HG02588 (cell line): ENCODE results near the gene TRAK1.
"Not testable (repeated sequence)": the region's sequence is repeated elsewhere in the genome, so short reads cannot be mapped to it uniquely, and the experiment has no call there.

Experiments used
- ATAC-seq: cut with Tn5 transposase; IDR thresholded peaks from one replicate; pipeline ENCODE4 v1.9.1; 2021; ENCODE audit warnings: mild to moderate bottlenecking, moderate library complexity; ENCODE audit not compliant: unreplicated experiment

The TRAK1 gene

DNA sequence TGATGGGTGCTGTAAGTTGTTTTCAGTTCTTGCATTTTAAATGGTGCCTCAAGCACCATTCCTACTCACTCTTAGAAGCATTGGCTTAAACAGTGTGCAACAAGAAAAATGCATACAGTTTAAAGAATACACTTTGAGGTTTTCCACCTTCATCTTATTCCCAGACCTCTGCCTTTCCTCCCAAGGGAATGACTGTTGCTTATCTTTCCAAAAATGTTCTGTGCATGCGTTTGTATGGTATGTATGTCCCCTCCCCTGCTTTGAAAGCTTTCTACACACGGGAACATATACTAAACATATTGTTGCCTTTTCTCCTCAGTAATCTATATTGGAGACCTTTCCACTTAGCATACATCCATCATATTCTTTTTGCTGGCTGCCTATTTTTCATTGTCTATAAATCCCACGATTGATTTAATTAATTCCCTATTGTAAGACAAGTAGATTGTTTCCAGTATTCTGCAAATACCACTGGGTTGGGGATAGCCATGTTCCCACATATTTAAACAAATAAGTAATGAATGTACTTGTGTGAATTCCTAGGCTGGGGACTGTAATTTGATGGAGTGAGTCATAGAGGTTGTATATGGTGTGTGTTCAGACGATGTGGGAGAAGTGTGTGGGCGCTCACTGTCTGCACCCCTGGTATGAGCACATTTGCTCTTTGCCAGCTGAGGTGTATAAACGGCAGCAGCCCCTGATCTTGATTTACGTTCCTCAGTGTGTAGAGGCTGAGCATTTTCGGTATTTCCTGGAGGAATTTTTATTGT, 5.8 kb downstream of the TRAK1 start:
- ATAC-seq = no peak

DNA sequence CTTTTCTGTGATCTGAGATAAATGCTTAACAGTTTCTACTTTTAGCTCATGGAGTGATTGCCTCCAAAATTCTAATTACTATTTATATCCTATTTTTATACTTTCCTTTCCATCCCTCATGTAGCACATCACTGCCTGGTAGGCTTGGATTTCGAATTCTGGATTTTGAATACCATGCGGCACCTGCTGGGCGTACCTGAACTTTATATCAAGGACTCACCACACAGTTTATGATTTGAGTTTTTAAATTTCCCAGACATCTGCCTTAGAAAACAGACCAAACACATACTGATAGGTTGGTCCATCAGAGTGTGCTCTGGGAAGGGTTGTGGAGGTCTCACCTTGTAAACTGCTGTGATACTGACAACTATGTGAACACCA, 6.4 kb downstream of the TRAK1 start:
- ATAC-seq = no peak

DNA sequence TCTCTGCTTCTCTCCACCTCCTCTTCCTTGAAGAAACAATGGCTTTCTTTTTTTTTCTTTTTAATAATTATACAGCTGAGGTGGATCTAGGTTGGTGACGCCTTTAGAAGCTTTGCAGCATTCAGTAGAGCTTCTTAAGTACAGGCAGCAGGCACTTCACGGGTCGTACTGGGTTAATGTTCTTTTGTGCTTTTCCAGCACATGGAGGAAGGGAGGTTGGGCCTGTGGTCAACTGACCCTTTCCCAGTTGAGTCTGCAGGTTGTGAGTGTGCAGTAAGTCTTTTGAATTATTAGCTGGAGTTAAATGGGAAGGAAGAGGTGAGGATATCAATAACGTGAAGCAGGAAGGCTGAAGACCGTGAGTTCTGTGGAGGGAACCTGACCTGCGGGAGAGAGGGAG, 7.0 kb downstream of the TRAK1 start:
- no peak for ATAC-seq

DNA sequence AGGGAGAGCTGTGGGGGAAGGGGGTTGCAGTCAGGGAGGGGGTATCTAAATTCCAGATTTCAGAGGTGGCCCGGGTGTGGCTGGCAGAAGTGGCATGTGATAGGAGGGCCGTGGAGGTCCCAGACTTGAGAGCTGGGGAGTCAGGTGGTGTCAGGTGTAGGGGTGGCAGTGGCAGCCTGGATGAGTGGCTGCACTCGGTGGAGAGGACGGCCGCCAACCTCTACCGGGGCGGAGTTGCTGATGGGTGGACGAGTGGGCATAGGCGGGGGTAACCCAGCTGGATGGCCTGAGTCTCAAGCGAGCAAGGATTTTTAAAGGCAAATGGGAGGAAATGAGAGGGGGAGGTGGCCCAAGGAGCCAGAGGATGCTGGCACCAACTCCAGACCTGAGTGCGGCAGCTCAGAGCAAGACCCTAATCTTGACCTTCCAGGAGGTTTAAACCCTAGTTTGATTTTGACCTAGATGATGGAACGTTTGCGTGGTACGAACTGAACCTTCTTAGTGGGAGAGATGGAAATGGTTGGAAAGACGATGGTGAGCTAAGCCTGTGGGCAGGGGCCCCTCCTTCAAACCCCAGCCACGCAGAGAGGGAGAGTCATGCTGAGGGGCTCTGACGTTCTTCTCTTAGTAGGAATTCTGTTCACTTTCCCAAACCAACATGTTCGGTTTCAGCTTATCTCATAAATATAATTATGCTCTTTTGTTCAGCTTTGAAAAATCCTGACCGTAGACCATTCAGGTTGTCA, 8.0 kb downstream of the TRAK1 start:
- ATAC-seq = no peak

- ATAC-seq = no peak
These were observed 9.9 kb downstream of the TRAK1 start for GRCh38 chr3:42101048-42101447.

- ATAC-seq = no peak
These were observed 10.3 kb downstream of the TRAK1 start for GRCh38 chr3:42101481-42101880.

- ATAC-seq = no peak
These were observed 11.4 kb downstream of the TRAK1 start for GRCh38 chr3:42102571-42102970.

- ATAC-seq = not testable (repeated sequence)
These were observed 12.9 kb downstream of the TRAK1 start for GRCh38 chr3:42103921-42104665.

GRCh38 chr3:42105994-42106393, 14.8 kb downstream of the TRAK1 start:
- ATAC-seq = not testable (repeated sequence)

DNA sequence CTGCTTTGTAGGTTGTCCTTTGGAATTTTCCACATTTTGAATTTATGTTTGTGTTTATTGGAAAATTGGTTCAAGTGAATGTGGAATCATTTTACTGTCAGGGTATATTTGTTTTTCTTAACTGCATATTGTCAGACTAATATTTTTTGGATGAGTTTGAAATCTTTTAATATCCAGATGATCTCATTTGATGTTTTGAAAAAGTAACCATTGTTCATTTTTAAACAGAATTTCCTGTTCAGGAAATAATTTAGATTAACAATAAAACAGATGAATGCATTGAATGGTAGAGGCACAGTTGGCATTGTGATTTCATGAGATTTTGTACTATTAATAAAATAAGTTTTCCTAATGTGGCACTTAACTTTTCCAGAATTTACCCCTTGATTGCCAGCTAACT, 15.5 kb downstream of the TRAK1 start:
- no peak for ATAC-seq

DNA sequence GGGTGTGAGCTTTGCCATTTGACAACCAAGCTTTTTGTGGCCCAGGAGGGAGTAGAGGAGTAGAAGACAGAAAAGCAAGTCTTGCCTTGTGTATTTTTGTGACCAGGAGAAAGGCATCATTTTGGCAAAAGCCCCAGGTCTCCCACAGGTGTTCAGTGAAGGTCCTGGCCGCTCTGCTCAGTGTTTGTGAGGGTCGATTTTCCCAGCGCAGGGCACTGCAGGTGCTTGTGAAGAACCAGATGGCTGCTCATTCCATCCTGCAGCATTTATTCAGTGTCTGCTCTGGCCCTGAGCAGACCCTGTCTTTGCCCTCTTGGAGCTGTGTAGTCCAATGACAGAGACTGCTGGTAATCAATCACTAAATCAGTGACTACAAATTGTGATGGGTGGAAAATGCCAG, 19.5 kb downstream of the TRAK1 start:
- ATAC-seq = no peak

DNA sequence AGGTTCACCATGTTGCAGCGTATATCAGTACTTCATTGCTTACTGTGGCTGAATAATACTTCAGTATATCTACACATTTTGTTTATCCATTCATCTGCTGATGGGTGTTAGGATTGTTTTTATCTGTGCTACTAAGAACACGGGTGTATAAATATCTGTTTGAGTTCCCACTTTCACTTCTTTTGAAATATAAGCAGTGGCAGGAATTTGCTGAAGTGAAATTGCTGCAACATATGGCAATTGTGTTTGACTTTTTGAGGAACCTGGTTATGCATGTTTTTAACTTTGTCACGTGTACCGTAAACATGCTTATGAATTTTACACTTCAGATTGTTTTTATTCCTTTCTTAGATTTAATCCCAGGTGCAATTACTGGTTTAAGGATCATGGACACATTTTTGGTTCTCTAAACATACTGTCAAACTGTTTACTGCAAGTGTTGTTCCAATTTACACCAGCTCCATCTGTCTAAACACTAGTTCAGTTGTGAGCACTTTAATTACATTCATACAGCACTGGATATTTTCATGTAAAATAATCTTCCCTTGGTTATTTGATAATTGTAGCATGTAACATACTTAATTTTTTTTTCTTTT, 23.1 kb downstream of the TRAK1 start:
- ATAC-seq = no peak

- ATAC-seq = no peak
These were observed 24.1 kb downstream of the TRAK1 start for GRCh38 chr3:42115215-42115614.

GRCh38 chr3:42115946-42116345, 24.8 kb downstream of the TRAK1 start:
- no peak for ATAC-seq

DNA sequence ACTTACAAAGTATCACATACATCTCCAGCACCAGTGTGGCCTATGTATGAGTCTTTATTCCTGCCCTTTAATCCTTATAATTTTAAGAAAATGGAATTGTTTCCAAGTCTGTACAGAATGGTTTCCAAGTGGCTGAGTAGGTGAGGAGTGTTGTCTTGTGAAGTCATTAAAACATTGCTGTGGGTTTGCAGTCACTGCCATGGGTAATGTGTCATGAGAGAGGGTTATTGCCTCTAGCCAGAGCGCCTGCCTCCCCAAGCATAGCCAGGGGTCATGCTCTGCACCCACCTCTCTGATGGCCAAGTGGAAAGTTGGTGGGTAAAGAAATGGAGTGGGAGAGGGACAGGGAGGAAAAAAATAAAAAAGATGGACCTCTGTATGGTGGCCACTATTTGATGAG, 25.3 kb downstream of the TRAK1 start:
- no peak for ATAC-seq

- no peak for ATAC-seq
These were observed 26.2 kb downstream of the TRAK1 start for GRCh38 chr3:42117175-42118008.

DNA sequence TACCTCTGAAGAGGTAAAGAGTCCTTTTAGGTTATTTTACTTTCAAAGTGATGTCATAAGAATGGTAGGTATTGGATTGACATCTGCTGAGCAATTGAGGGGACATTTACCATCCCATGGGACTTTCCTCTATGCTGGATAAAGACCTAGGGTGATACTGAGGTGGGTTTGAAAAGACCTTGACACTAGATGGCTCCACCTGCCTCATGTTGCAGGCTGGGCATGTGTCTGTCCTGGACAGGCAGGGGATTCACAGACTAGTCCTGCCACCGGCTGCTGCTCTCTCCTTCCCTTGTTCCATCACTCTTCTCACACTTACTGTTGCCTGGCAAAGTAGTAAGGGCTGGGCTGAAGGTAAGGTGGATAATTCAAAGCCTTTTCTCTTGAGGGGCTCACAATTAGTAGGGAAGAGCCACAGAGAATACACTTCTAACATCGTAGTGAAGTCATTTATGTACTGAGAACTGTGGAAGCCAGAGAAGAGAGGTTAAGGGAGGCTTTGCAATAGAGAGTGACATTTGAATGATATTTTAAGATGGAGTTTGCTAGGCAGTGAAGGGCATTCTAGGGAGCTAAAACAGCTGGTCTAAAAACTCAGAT, 27.7 kb downstream of the TRAK1 start:
- peak; percentile 72 for ATAC-seq

GRCh38 chr3:42119561-42120355, 28.6 kb downstream of the TRAK1 start:
- ATAC-seq = no peak

DNA sequence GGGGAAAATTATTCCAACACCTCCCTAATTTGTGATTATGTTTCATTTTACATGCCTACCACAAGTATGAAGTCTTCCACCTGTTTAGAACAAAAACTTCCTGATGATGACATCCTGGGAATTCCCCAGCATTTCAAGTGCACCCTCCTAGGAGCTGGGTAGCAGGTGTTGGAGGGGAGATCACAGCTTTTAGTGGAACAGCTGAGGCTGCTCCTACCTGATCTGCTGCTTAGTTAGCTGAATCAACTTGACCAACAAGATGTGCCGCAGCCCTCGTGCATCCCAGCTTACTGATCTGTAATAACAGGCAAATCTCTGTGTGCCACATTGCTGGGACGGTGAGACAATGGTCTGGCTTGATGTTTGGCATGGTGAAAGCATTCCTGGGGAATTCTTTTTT, 29.7 kb downstream of the TRAK1 start:
- ATAC-seq = no peak
